ENCODE data around the gene KCNT1.

- TF ChIP-seq EZH2 (IDR thresholded peaks at IDR 0.05; ENCODE audit: low read length): no peak
- TF ChIP-seq CTCF (optimal IDR thresholded peaks at IDR 0.05 in 1 of 3, IDR thresholded peaks at IDR 0.05 in 1 of 3, conservative IDR thresholded peaks at IDR 0.05 in 1 of 3; ENCODE audit: extremely low read depth in 1 of 3, insufficient read depth in 2 of 3, low read length in 3 of 3): no peak
These were observed 3.4 kb downstream of the KCNT1 start for GRCh38 chr9:135705376-135705775.

Data from keratinocyte (primary cell).